Measurements from ENCODE around the gene IQCB1. TPM values are rescaled to one million over a fixed set of nuclear protein-coding genes. Genes with fewer than 3 reads are reported as not detected.
"Not testable (repeated sequence)": the region's sequence is repeated elsewhere in the genome, so short reads cannot be mapped to it uniquely, and the experiment has no call there.

The IQCB1 gene
- total RNA-seq, 1 donor = 58.9 TPM

DNA sequence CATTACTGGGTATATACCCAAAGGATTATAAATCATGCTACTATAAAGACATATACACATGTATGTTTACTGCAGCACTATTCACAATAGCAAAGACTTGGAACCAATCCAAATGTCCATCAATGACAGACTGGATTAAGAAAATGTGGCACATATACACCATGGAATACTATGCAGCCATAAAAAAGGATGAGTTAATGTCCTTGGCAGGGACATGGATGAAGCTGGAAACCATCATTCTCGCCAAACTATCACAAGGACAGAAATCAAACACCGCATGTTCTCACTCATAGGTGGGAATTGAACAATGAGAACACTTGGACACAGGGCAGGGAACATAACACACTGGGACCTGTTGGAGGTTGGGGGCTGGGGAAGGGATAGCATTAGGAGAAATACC lies 91.8 kb downstream of the IQCB1 start:
- H3K4me3 ChIP-seq (ENCODE audit: low read length); H3K27me3 ChIP-seq (ENCODE audit: insufficient read depth, low read length); H3K4me1 ChIP-seq (ENCODE audit: insufficient read depth, low read length); H3K9me3 ChIP-seq (ENCODE audit: low read depth, low read length): not testable (repeated sequence)

DNA sequence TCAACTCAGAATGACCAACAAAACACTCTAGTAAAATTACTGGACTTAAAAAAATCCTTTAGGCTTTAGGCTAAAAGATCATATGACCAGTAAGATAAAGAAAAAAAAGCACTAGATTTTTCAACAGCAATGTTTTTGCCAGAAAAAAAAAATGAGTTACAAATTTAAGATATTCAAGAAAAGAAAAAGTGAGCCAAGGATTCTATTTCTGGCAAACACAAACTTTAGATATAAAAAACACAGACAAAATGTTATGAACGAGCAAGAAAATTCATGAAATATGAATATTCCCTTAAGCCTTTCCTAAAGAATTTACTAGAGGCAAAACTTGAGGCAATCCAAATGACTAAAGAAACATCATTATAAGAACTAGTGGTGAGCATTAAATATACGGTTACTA lies 94.0 kb downstream of the IQCB1 start:
- H3K27me3 ChIP-seq (ENCODE audit: insufficient read depth, low read length) = no peaks in the 10 kb centered on the region
- no peaks in the 10 kb centered on the region for H3K4me1 ChIP-seq (ENCODE audit: insufficient read depth, low read length)
- no peaks in the 10 kb centered on the region for H3K9me3 ChIP-seq (ENCODE audit: low read depth, low read length)
- H3K4me3 ChIP-seq (ENCODE audit: low read length) = no peak overlapping the region

DNA sequence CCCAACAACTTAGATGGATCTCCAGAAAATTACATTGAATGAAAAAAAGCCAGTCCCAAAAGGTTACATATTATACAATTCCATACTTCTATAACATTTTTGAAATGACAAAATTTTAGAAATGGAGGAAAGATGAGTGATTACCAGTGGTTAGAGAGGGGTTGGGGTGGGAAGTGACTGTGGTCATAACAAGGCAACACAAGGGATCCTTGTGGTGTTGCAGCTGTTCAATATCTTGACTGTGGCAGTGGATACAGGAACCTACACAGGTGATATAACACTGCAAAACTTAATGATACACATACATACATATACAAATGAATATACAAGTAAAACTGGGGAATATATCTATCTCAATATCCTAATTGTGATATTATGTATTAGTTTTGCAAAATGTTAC lies 95.0 kb downstream of the IQCB1 start:
- H3K27me3 ChIP-seq (ENCODE audit: insufficient read depth, low read length) = no peaks in the 10 kb centered on the region
- no peak overlapping the region for H3K4me3 ChIP-seq (ENCODE audit: low read length)
- H3K4me1 ChIP-seq (ENCODE audit: insufficient read depth, low read length) = no peaks in the 10 kb centered on the region
- H3K9me3 ChIP-seq (ENCODE audit: low read depth, low read length) = no peaks in the 10 kb centered on the region

DNA sequence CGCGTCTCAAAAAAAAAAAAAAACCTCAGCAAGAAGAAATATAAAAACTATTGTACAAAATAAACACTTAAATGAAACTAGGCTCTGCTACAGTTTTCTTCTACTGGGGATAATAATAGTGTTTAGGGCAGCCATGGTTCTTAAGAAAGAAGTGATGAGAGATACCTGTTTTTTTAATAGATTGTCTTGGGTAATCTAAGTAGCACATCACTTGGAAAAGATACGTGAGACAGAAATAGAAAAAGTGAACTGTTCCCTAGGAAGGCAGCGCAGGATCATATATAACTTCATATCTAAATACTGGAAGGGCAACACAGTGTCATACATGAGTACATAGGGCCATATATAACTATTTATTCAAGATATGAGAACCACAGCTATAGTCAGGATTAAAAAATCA lies 97.2 kb downstream of the IQCB1 start:
- Histone ChIP-seq H3K4me3 (ENCODE audit: low read length) (no peak overlapping the region), H3K9me3 (ENCODE audit: low read depth, low read length) (no peaks in the 10 kb centered on the region), H3K4me1 (ENCODE audit: insufficient read depth, low read length) (no peaks in the 10 kb centered on the region), H3K27me3 (ENCODE audit: insufficient read depth, low read length) (no peaks in the 10 kb centered on the region)

DNA sequence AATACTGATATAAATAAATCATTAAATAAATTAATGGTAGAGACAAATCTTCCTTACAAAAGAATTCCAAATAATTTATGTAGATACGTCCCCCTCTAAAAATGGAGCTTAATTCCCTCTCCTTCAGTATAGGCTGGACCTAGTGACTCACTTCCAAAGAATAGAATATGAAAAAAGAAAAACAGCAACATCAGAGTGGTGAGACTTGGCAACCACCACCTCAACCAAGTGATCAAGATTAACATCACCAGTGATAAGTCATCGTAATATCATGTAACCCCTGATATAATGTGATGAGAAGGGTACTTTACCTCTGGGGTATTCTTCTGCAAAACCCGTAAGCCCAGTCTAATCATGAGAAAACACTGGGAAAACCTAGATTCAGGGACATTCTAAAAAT lies 98.7 kb downstream of the IQCB1 start:
- no peaks in the 10 kb centered on the region for H3K4me1 ChIP-seq (ENCODE audit: insufficient read depth, low read length)
- no peaks in the 10 kb centered on the region for H3K9me3 ChIP-seq (ENCODE audit: low read depth, low read length)
- H3K4me3 ChIP-seq (ENCODE audit: low read length) = no peak overlapping the region
- no peaks in the 10 kb centered on the region for H3K27me3 ChIP-seq (ENCODE audit: insufficient read depth, low read length)

DNA sequence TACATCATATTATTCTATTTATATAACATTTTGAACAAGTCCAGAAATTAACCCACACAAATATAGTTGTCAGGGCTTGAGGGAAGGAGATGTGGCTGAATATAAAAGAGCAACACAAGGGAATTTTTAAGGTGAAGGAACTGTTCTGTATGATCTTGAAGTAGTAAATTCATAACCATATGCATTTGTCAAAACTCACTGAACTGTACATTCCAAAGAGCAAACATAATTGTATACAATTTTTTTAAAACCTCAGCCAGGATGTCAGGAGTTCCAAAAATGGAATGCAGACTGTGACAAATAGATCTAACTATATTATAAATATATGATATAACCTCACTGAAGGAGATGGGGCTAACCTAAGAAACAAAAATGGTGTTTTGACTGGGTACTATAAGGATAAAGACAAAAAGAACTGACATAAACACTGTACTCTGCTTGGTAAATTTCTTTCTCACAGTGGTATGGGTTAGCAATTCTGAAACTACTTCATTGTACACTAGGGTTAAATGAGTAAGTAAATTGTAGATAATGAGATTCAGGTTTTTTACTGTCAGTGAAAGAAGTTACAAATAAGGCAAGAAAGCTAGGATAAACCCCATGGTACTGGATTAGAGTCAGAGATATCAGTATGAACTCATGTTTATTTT lies 99.7 kb downstream of the IQCB1 start:
- Histone ChIP-seq H3K4me3 (ENCODE audit: low read length) (no peak overlapping the region), H3K27me3 (ENCODE audit: insufficient read depth, low read length) (no peaks in the 10 kb centered on the region), H3K9me3 (ENCODE audit: low read depth, low read length) (no peaks in the 10 kb centered on the region), H3K4me1 (ENCODE audit: insufficient read depth, low read length) (no peaks in the 10 kb centered on the region)

DNA sequence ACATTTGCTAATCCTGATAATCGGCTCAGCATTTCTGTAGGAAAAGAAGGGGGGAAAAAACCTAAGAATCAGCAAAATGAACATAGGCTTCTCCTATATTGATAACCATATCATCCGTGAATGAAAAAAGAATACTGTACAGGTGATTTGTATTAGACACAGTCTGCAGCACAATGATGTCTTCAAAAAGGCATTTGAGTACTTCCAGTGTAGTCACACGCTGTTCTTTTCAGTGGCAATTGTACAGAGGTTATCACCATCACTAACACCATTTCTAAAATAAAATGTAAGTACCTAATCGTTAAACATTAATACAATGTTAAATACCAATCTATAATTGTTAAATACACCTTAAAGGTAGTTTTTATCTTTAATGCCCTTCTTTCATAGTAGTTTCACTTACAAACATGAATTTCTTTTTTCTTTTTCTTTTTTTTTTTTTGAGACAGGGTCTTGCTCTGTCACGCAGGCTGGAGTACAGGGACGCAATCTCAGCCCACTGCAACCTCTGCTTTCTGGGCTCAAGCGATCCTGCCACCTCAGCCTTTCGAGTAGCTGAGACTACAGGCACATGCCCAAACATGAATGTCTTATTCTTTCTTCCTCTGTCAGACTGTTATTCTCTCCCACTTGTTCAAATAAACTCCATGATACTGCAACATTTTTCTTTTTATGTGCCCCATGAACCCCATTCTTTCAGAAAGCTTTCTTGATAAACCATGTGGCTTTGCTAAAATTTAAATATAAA lies 103.7 kb downstream of the IQCB1 start:
- Histone ChIP-seq H3K4me3 (ENCODE audit: low read length) (no peak overlapping the region), H3K9me3 (ENCODE audit: low read depth, low read length) (no peaks in the 10 kb centered on the region), H3K4me1 (ENCODE audit: insufficient read depth, low read length) (no peaks in the 10 kb centered on the region), H3K27me3 (ENCODE audit: insufficient read depth, low read length) (no peaks in the 10 kb centered on the region)

DNA sequence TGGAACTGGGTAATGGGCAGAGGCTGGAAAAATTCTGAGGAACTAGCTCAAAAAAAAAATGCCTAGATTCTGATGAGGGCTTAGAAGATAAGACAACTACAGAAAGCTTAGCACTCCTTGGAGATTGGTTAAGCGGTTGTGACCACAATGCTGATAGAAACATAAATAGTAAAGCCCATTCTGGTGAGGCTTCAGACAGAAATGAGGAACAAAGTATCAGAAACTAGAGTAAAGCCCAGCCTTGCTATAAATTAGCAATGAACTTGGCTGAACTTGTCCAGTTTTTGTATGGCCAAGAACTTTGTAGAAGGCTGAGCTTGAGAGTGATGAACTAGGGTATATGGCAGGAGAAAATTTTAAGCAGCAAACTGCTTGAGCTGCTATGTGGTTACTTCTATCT lies 110.7 kb downstream of the IQCB1 start:
- Histone ChIP-seq H3K4me3 (ENCODE audit: low read length) (no peak overlapping the region), H3K9me3 (ENCODE audit: low read depth, low read length) (no peaks in the 10 kb centered on the region), H3K27me3 (ENCODE audit: insufficient read depth, low read length) (no peaks in the 10 kb centered on the region), H3K4me1 (ENCODE audit: insufficient read depth, low read length) (no peaks in the 10 kb centered on the region)

DNA sequence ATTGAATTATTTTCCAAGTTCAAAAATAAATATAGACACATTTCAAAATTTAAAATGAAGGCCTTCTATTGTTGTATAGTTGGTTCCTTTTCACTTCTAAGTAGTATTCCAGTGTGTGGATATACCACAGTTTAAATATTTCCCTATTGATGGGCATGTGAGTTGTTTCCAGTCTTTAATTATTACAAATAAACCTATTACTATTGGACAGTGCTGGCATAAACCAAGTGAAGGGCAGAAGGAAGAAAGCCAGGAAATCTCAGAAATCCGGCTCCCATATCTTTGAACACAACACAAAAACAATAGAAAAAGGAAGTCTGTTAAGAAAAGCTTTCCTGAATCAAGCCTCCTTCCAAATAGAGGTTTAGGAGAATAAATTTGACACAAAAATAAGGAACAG lies 111.4 kb downstream of the IQCB1 start:
- Histone ChIP-seq H3K4me3 (ENCODE audit: low read length) (no peak overlapping the region), H3K27me3 (ENCODE audit: insufficient read depth, low read length) (no peaks in the 10 kb centered on the region), H3K4me1 (ENCODE audit: insufficient read depth, low read length) (no peaks in the 10 kb centered on the region), H3K9me3 (ENCODE audit: low read depth, low read length) (no peaks in the 10 kb centered on the region)

DNA sequence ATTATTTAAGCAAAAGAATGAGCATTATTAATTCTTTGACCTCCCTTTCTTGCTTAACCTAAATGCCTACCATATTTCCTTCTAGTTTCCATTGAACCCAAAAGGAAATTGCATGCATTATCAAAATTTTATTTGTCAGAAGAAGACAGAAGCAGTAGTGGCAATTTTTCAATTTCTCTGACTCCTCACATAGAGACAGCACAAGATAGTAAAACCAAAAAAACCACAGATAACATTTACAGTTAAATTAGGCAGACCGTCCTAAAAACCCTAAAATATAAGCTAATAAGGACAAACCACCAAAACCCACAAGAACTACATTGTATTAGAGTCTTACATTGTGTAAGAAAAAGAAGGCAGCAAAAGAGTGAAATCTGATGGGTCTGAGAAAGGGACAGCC lies 112.4 kb downstream of the IQCB1 start:
- Histone ChIP-seq H3K4me1 (ENCODE audit: insufficient read depth, low read length) (no peaks in the 10 kb centered on the region), H3K4me3 (ENCODE audit: low read length) (no peak overlapping the region), H3K27me3 (ENCODE audit: insufficient read depth, low read length) (no peaks in the 10 kb centered on the region), H3K9me3 (ENCODE audit: low read depth, low read length) (no peaks in the 10 kb centered on the region)

DNA sequence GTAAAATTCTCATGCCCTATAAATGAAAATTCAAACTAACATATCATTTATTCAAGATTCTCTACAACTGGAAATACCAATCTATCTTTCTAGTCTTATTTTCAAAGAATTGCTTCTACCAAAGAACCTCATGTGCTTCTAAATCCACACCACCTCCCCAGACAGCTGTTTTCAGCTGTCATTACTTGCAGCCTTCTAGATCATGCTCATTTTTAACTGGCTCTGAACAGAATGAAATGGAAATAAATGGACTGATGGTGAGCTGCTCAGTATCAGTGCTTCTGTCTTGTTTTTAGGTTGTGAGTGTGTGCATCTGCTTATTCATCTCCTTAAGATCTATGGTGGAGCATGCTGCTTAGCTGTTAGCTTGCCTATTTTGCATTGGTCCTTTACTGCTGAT lies 114.7 kb downstream of the IQCB1 start:
- Histone ChIP-seq H3K4me3 (ENCODE audit: low read length) (no peak overlapping the region), H3K27me3 (ENCODE audit: insufficient read depth, low read length) (no peaks in the 10 kb centered on the region), H3K9me3 (ENCODE audit: low read depth, low read length) (no peaks in the 10 kb centered on the region), H3K4me1 (ENCODE audit: insufficient read depth, low read length) (no peaks in the 10 kb centered on the region)

Other genes with a start within 250 kb of the IQCB1 start
- gene FBXO40, start 241.7 kb downstream of the IQCB1 start, total RNA-seq = under 0.01 TPM
- 113 TPM for gene HCLS1, start 174.2 kb downstream of the IQCB1 start, total RNA-seq
- gene GOLGB1, start 85.3 kb downstream of the IQCB1 start, total RNA-seq = 36.3 TPM
- gene EAF2, start 149 bp upstream of the IQCB1 start, total RNA-seq = 13.4 TPM
- gene SLC15A2, start 59.3 kb upstream of the IQCB1 start, total RNA-seq = 2.1 TPM
- 0.21 TPM for gene ILDR1, start 187.2 kb upstream of the IQCB1 start, total RNA-seq
- gene CD86, start 220.3 kb upstream of the IQCB1 start, total RNA-seq = 50.1 TPM